LNCAP (cell line): ENCODE results near the gene STK38L.

ENCODE experiments used
- CTCF ChIP-seq: fragments of 450-650 bp; IDR thresholded peaks from 2 replicates; pipeline ENCODE4 v1.5.1; 2017; ENCODE audit warnings: mild to moderate bottlenecking

Gene STK38L

GRCh38 chr12:27236498-27236897, 7.6 kb upstream of the STK38L start:
- TF ChIP-seq CTCF: no peak

GRCh38 chr12:27237790-27238771, 6.0 kb upstream of the STK38L start:
- TF ChIP-seq CTCF: no peak

GRCh38 chr12:27243006-27243405, 1.1 kb upstream of the STK38L start:
- no peak for TF ChIP-seq CTCF

GRCh38 chr12:27244689-27245488, 803 bp downstream of the STK38L start:
- no peak for TF ChIP-seq CTCF

- TF ChIP-seq CTCF: no peak
These were observed 2.1 kb downstream of the STK38L start for GRCh38 chr12:27246141-27246540.

GRCh38 chr12:27246774-27247173, 2.7 kb downstream of the STK38L start:
- no peak for TF ChIP-seq CTCF

GRCh38 chr12:27252934-27253333, 8.8 kb downstream of the STK38L start:
- no peak for TF ChIP-seq CTCF
